Pancreas (tissue), 10 donors: ENCODE results near the gene GRID1. TPM values are rescaled to one million over a fixed set of nuclear protein-coding genes. Genes with fewer than 3 reads are reported as not detected.

Source experiments
- ATAC-seq, 4 donors: fragments of 200-7000 bp; cut with Tn5 transposase; one replicate each; pipeline versions ENCODE4 v1.8.0 to v1.9.1; 2020; ENCODE audit warnings: mild to moderate bottlenecking in 4 of 4, moderate library complexity in 4 of 4
- DNase-seq, 6 donors: peaks; one replicate each; pipeline ENCODE4 v3.0.0-alpha.2; 2020
- FAIRE-seq: peaks from 2 replicates; lab custom pipeline; 2012; peaks lifted over from hg19 to GRCh38; lab: Jason Lieb, UNC
- H3K27ac ChIP-seq, 4 donors: fragments of 200-600 bp; sonication (generic); 1 replicate in 3 of 4; 2 replicates in 1 of 4; pipeline versions ENCODE4 v1.5.0 to v1.8.0; 2020
- H3K27me3 ChIP-seq, 4 donors: fragments of 200-600 bp; one replicate each; pipeline ENCODE4 v1.8.0; 2021
- H3K36me3 ChIP-seq, 3 donors: fragments of 200-600 bp; sonication (generic) in 1 of 3; one replicate each; pipeline versions ENCODE4 v1.5.0 to v1.8.0; 2020 to 2021
- H3K4me1 ChIP-seq, 3 donors: fragments of 200-600 bp; one replicate each; pipeline ENCODE4 v1.8.0; 2021
- H3K4me3 ChIP-seq, 4 donors: fragments of 200-600 bp; sonication (generic) in 2 of 4; one replicate each; pipeline versions ENCODE4 v1.5.0 to v1.8.0; 2020 to 2021
- H3K9me3 ChIP-seq, 4 donors: fragments of 200-600 bp; one replicate each; pipeline ENCODE4 v1.8.0; 2021
- CTCF ChIP-seq, 4 donors: fragments of 200-600 bp; sonication (generic) in 3 of 4; IDR thresholded peaks; one replicate each; pipeline versions ENCODE4 v1.5.0 to v1.8.0; 2021; ENCODE audit warnings: antibody characterized with exemption in 4 of 4
- WGBS, 2 donors: extraction: QIAGEN DNeasy Blood & Tissue Kit; methylation state at CpG; one replicate each; pipeline ENCODE4 v1.1.7; 2013; 5-methylcytosine and 5-hydroxymethylcytosine counted together
- intact Hi-C, 3 donors: fragments of 100-400 bp; cut with DNase I; formaldehyde crosslinking; loops; one replicate each; pipeline versions ENCODE4 v1.11.1 to v1.14.2; 2022
- polyA plus RNA-seq, 2 donors: library from polyadenylated mRNA; stranded (reverse); fragments of 200-250 nt; gene quantifications; one replicate each; pipeline ENCODE4 v1.2.3, GENCODE V29; 2013
- total RNA-seq, 6 donors: library from RNA; stranded (reverse); fragmentation: NEBNext Ultra II Directional in 4 of 6; extraction: Animal tissue kit (Norgen Biotek cat#: 25700) in 4 of 6; gene quantifications; one replicate each; pipeline versions ENCODE4 v1.2.1 to v1.2.4, GENCODE V29; 2021 to 2023
- donor health status: healthy with polysubstance abuse.
- donor health status: DM: no; HTN: no; CAD: no; lungs with moderate emphysema.
- donor health status: DM: no; HTN: no; CAD: no.
- donor health status: control.
- donor health status: control.
- donor health status: Bipolar disorder and iron deficiency.
- donor health status: DM: yes; HTN: yes; CAD: no.
- donor health status: DM: no; HTN: no; CAD: no.
- donor health status: DM: no; HTN: no; CAD: no.
- donor health status: DM: yes; HTN: yes; CAD: no.

GRID1 gene
- total and polyA plus RNA-seq, 8 donors: 0.05 to 1.5 (median 0.91) TPM

GRCh38 chr10:85924382-85925102 is 442.1 kb downstream of the GRID1 start:
- TF ChIP-seq CTCF (IDR thresholded peaks at IDR 0.05): no peak
- Histone ChIP-seq H3K4me3 (no peak overlapping the region), H3K9me3 (no peaks in the 10 kb centered on the region), H3K27ac (no peak overlapping the region), H3K4me1 (no peaks in the 10 kb centered on the region), H3K36me3 (no peaks in the 10 kb centered on the region), H3K27me3 (no peaks in the 10 kb centered on the region)
- DNase-seq (no peak), ATAC-seq (no peak), FAIRE-seq (no peak)
- WGBS, 2 donors: 80 to 82% methylated on average over 7 of the region's 7 CpGs
- intact Hi-C loops: no loop called here

GRCh38 chr10:85922356-85923129 is 444.1 kb downstream of the GRID1 start:
- no peaks in the 10 kb centered on the region for H3K27me3 ChIP-seq
- H3K9me3 ChIP-seq: no peaks in the 10 kb centered on the region
- FAIRE-seq (no peak), DNase-seq (no peak), ATAC-seq (no peak)
- H3K27ac ChIP-seq: no peak overlapping the region
- WGBS, 2 donors: 69 to 71% methylated on average over 9 of the region's 9 CpGs
- H3K4me1 ChIP-seq: no peaks in the 10 kb centered on the region
- H3K36me3 ChIP-seq: no peaks in the 10 kb centered on the region
- no peak overlapping the region for H3K4me3 ChIP-seq
- intact Hi-C loops: no loop called here
- no peak for TF ChIP-seq CTCF (IDR thresholded peaks at IDR 0.05)

GRCh38 chr10:85921789-85922188 is 444.8 kb downstream of the GRID1 start:
- no peaks in the 10 kb centered on the region for H3K4me1 ChIP-seq
- H3K9me3 ChIP-seq: no peaks in the 10 kb centered on the region
- H3K27me3 ChIP-seq: no peaks in the 10 kb centered on the region
- FAIRE-seq (no peak), DNase-seq (no peak), ATAC-seq (no peak)
- WGBS, 2 donors: 92 to 94% methylated on average over 5 of the region's 5 CpGs
- intact Hi-C loops: no loop called here
- H3K4me3 ChIP-seq: no peak overlapping the region
- H3K27ac ChIP-seq: no peak overlapping the region
- no peaks in the 10 kb centered on the region for H3K36me3 ChIP-seq
- no peak for TF ChIP-seq CTCF (IDR thresholded peaks at IDR 0.05)

- Histone ChIP-seq H3K27me3 (no peaks in the 10 kb centered on the region), H3K36me3 (no peaks in the 10 kb centered on the region), H3K4me3 (no peak overlapping the region), H3K27ac (no peak overlapping the region), H3K4me1 (no peaks in the 10 kb centered on the region), H3K9me3 (no peaks in the 10 kb centered on the region)
- ATAC-seq (no peak), FAIRE-seq (no peak), DNase-seq (no peak)
- intact Hi-C loops: no loop called here
- TF ChIP-seq CTCF (IDR thresholded peaks at IDR 0.05): no peak
- 73 to 78% methylated on average over 6 of the region's 6 CpGs for WGBS, 2 donors
These were observed 446.3 kb downstream of the GRID1 start for GRCh38 chr10:85920311-85920710.
